CD4-positive, alpha-beta memory T cell (primary cell): ENCODE measurements around the gene SRSF1. TPM values are rescaled to one million over a fixed set of nuclear protein-coding genes. Genes with fewer than 3 reads are reported as not detected.

ENCODE experiments used
- CTCF ChIA-PET: fragments of 350-600 bp; sonication (Branson Sonifier 250); formaldehyde crosslinking; loops from one replicate; lab custom pipeline; 2021; ENCODE audit warnings: inconsistent platforms; ENCODE audit not compliant: partially characterized antibody; lab: Charles Lee
- POLR2A ChIA-PET: fragments of 350-600 bp; sonication (Branson Sonifier 250); formaldehyde crosslinking; loops from one replicate; lab custom pipeline; 2021; ENCODE audit not compliant: partially characterized antibody; lab: Charles Lee
- DNase-seq, 5 donors: peaks; one replicate each; pipeline versions ENCODE4 v3.0.0 to v3.0.0-alpha.2; 2020 to 2022; ENCODE audit warnings: mixed read lengths in 1 of 5
- H3K27ac ChIP-seq: one replicate; pipeline ENCODE4 v1.7.0; 2013; ENCODE audit warnings: low read depth, low read length
- H3K27me3 ChIP-seq: 2 replicates; pipeline ENCODE4 v1.7.0; 2013; ENCODE audit warnings: mild to moderate bottlenecking, low read length, moderate library complexity; ENCODE audit not compliant: insufficient read depth
- H3K36me3 ChIP-seq: 2 replicates; pipeline ENCODE4 v1.7.0; 2013; ENCODE audit warnings: mild to moderate bottlenecking, low read length, moderate library complexity; ENCODE audit not compliant: insufficient read depth
- H3K4me1 ChIP-seq: 2 replicates; pipeline ENCODE4 v1.7.0; 2013; ENCODE audit warnings: mild to moderate bottlenecking, low read length, moderate library complexity; ENCODE audit not compliant: insufficient read depth
- H3K4me3 ChIP-seq, 2 donors: one replicate each; pipeline ENCODE4 v1.7.0; 2013; ENCODE audit warnings: low read length in 2 of 2, mild to moderate bottlenecking in 1 of 2
- H3K9me3 ChIP-seq, 2 donors: one replicate each; pipeline ENCODE4 v1.7.0; 2013; ENCODE audit warnings: low read length in 2 of 2, control low read depth in 1 of 2; ENCODE audit not compliant: control insufficient read depth in 1 of 2
- H3K27ac Mint-ChIP-seq, 7 donors: one replicate each; pipeline ENCODE4 v1.8.0; 2020 to 2021; ENCODE audit warnings: mixed read lengths in 7 of 7, mild to moderate bottlenecking in 6 of 7, inconsistent platforms in 3 of 7, moderate library complexity in 3 of 7
- H3K27me3 Mint-ChIP-seq, 2 donors: one replicate each; pipeline ENCODE4 v1.8.0; 2020 to 2021; ENCODE audit warnings: mixed read lengths in 2 of 2
- H3K36me3 Mint-ChIP-seq, 2 donors: one replicate each; pipeline ENCODE4 v1.8.0; 2020 to 2021; ENCODE audit warnings: mixed read lengths in 2 of 2, inconsistent platforms in 1 of 2, mild to moderate bottlenecking in 1 of 2
- H3K4me1 Mint-ChIP-seq, 4 donors: one replicate each; pipeline ENCODE4 v1.8.0; 2020 to 2021; ENCODE audit warnings: mixed read lengths in 4 of 4, mild to moderate bottlenecking in 1 of 4
- H3K4me3 Mint-ChIP-seq, 8 donors: one replicate each; pipeline ENCODE4 v1.8.0; 2020 to 2021; ENCODE audit warnings: mixed read lengths in 8 of 8, mild to moderate bottlenecking in 7 of 8, moderate library complexity in 6 of 8, inconsistent platforms in 3 of 8
- H3K9me3 Mint-ChIP-seq, 8 donors: one replicate each; pipeline ENCODE4 v1.8.0; 2020 to 2021; ENCODE audit warnings: mixed read lengths in 8 of 8, mild to moderate bottlenecking in 5 of 8, inconsistent platforms in 3 of 8, moderate library complexity in 1 of 8
- intact Hi-C: fragments of 100-400 bp; cut with micrococcal nuclease; formaldehyde crosslinking; loops from one replicate; pipeline ENCODE4 v1.15.1; 2023
- polyA plus RNA-seq, 2 donors: library from polyadenylated mRNA; unstranded; fragments of 300-500 nt; fragmentation: Illumina TruSeq; gene quantifications; one replicate each; pipeline ENCODE4 v1.2.3, GENCODE V29; 2021
- total RNA-seq, 2 experiments: library from RNA; stranded (reverse); gene quantifications; one replicate each; pipeline ENCODE4 v1.2.3, GENCODE V29; 2021

The SRSF1 gene
- total and polyA plus RNA-seq, 4 experiments from 2014 or later, result 32.4 to 257 (median 151) TPM

- intact Hi-C loops, result no loop called here
- CTCF ChIA-PET, result interaction anchor here (0.7 kb wide), 1 partner anchor 347 kb away, joined by 3 read pairs; no protein-coding TSS in a partner anchor
Measured at GRCh38 chr17:58019039-58019438, 12.0 kb upstream of the SRSF1 start.

GRCh38 chr17:58010067-58010799 is 3.2 kb upstream of the SRSF1 start:
- CTCF ChIA-PET, result interaction anchor here (1.1 to 4.4 kb wide), 2 partner anchors 12 to 162 kb away, joined by 4 to 41 read pairs; no protein-coding TSS in a partner anchor
- DNase-seq, result no peak
- Mint-ChIP-seq H3K4me3 (no peak overlapping the region), H3K27me3 (peaks cover 0 to 2% of the 10 kb centered on the region in 2 donors), H3K9me3 (peaks cover 0 to 4% (median 0%) of the 10 kb centered on the region in 8 donors), H3K36me3 (peaks cover 18 to 27% of the 10 kb centered on the region in 2 donors), H3K27ac (peak overlapping the region in 1 of 7 donors; percentile 61), H3K4me1 (peaks cover 13 to 30% (median 20%) of the 10 kb centered on the region in 4 donors)
- POLR2A ChIA-PET, result interaction anchor here (1.0 to 1.4 kb wide), 2 partner anchors 72 to 160 kb away, joined by 3 read pairs; partner anchors contain the start of gene MRPS23
- H3K4me3 ChIP-seq, result no peak overlapping the region
- peaks cover 6% of the 10 kb centered on the region for H3K36me3 ChIP-seq
- no peaks in the 10 kb centered on the region for H3K27me3 ChIP-seq
- no peak overlapping the region for H3K27ac ChIP-seq
- no peaks in the 10 kb centered on the region for H3K9me3 ChIP-seq
- intact Hi-C loops, result no loop called here
- peaks cover 15% of the 10 kb centered on the region for H3K4me1 ChIP-seq

More at GRCh38 chr17:58019039-58019438, 12.0 kb upstream of the SRSF1 start:
- Mint-ChIP-seq H3K36me3 (no peaks in the 10 kb centered on the region), H3K27ac (no peak overlapping the region), H3K27me3 (peaks cover 14 to 16% of the 10 kb centered on the region in 2 donors), H3K4me1 (no peaks in the 10 kb centered on the region), H3K4me3 (no peak overlapping the region), H3K9me3 (no peaks in the 10 kb centered on the region)
- POLR2A ChIA-PET, result no interaction called here
- Histone ChIP-seq H3K4me1 (no peaks in the 10 kb centered on the region), H3K27me3 (no peaks in the 10 kb centered on the region), H3K27ac (no peak overlapping the region), H3K36me3 (no peaks in the 10 kb centered on the region), H3K4me3 (no peak overlapping the region), H3K9me3 (no peaks in the 10 kb centered on the region)
- DNase-seq, result no peak

GRCh38 chr17:58007781-58008706 is 998 bp upstream of the SRSF1 start:
- Histone ChIP-seq H3K9me3 (no peaks in the 10 kb centered on the region), H3K36me3 (peaks cover 28% of the 10 kb centered on the region), H3K27ac (peak overlapping the region; percentile 97), H3K27me3 (no peaks in the 10 kb centered on the region), H3K4me3 (peak overlapping the region; percentile 93 to 98), H3K4me1 (peaks cover 37% of the 10 kb centered on the region)
- Mint-ChIP-seq H3K36me3 (peaks cover 39 to 48% of the 10 kb centered on the region in 2 donors), H3K27me3 (no peaks in the 10 kb centered on the region), H3K9me3 (peaks cover 0 to 4% (median 0%) of the 10 kb centered on the region in 8 donors), H3K27ac (peak overlapping the region; percentile 98 to 100 (median 99)), H3K4me1 (peaks cover 27 to 52% (median 36%) of the 10 kb centered on the region in 4 donors), H3K4me3 (peak overlapping the region; percentile 96 to 100 (median 100))
- ChIA-PET POLR2A (interaction anchor here (0.6 to 2.9 kb wide), 25 partner anchors 12 to 1611 kb away, joined by 3 to 85 read pairs (median 5); partner anchors contain the start of genes AKAP1, C17orf67, CLTC and DGKE), CTCF (interaction anchor here (0.6 to 4.4 kb wide), 14 partner anchors 10 to 192 kb away, joined by 3 to 41 read pairs (median 4); partner anchors contain the start of genes MRPS23 and VEZF1)
- no peak for DNase-seq
- intact Hi-C loops, result loop anchor here (1.0 to 10.0 kb wide), 13 partner anchors 20 to 1176 kb away; partner anchors contain the start of genes AKAP1, C17orf67, DGKE and DYNLL2

- intact Hi-C loops, result loop anchor here (5.0 to 10.0 kb wide), 5 partner anchors 148 to 1174 kb away; partner anchors contain the start of genes AKAP1, C17orf67, DGKE and PRR11
Measured at GRCh38 chr17:58006560-58006923, 504 bp downstream of the SRSF1 start.

GRCh38 chr17:58005728-58006559 is 1.1 kb downstream of the SRSF1 start:
- intact Hi-C loops, result loop anchor here (5.0 to 10.0 kb wide), 5 partner anchors 149 to 1174 kb away; partner anchors contain the start of genes AKAP1, C17orf67, DGKE and PRR11
- Histone ChIP-seq H3K4me1 (peaks cover 58% of the 10 kb centered on the region), H3K27me3 (no peaks in the 10 kb centered on the region), H3K4me3 (peak overlapping the region; percentile 96 to 98), H3K27ac (peak overlapping the region; percentile 97), H3K9me3 (no peaks in the 10 kb centered on the region), H3K36me3 (peaks cover 39% of the 10 kb centered on the region)
- H3K4me3 Mint-ChIP-seq, result peak overlapping the region; percentile 96 to 100 (median 100)
- no peaks in the 10 kb centered on the region for H3K27me3 Mint-ChIP-seq
- H3K36me3 Mint-ChIP-seq, result peaks cover 47 to 66% of the 10 kb centered on the region in 2 donors
- peaks cover 34 to 63% (median 49%) of the 10 kb centered on the region in 4 donors for H3K4me1 Mint-ChIP-seq
- H3K9me3 Mint-ChIP-seq, result peaks cover 0 to 4% (median 0%) of the 10 kb centered on the region in 8 donors
- DNase-seq, result no peak
- ChIA-PET POLR2A (interaction anchor here (0.8 to 2.9 kb wide), 16 partner anchors 10 to 406 kb away, joined by 3 to 85 read pairs (median 6); partner anchors contain the start of genes DYNLL2, MRPS23 and VEZF1), CTCF (interaction anchor here (0.8 to 4.4 kb wide), 7 partner anchors 8 to 165 kb away, joined by 3 to 41 read pairs (median 4); partner anchors contain the start of gene VEZF1)
- H3K27ac Mint-ChIP-seq, result peak overlapping the region; percentile 98 to 100 (median 99)

More at GRCh38 chr17:58006560-58006923, 504 bp downstream of the SRSF1 start:
- Mint-ChIP-seq H3K4me1 (peaks cover 32 to 63% (median 46%) of the 10 kb centered on the region in 4 donors), H3K4me3 (peak overlapping the region; percentile 96 to 100 (median 100)), H3K36me3 (peaks cover 47 to 61% of the 10 kb centered on the region in 2 donors), H3K9me3 (peaks cover 0 to 4% (median 0%) of the 10 kb centered on the region in 8 donors), H3K27me3 (no peaks in the 10 kb centered on the region), H3K27ac (peak overlapping the region; percentile 98 to 100 (median 99))
- peaks cover 34% of the 10 kb centered on the region for H3K36me3 ChIP-seq
- DNase-seq, result peak in 4 of 5 donors; percentile 43 to 51 (median 48)
- H3K27ac ChIP-seq, result peak overlapping the region; percentile 97
- peak overlapping the region; percentile 96 to 98 for H3K4me3 ChIP-seq
- peaks cover 52% of the 10 kb centered on the region for H3K4me1 ChIP-seq
- no peaks in the 10 kb centered on the region for H3K9me3 ChIP-seq
- ChIA-PET POLR2A (interaction anchor here (0.8 to 2.9 kb wide), 25 partner anchors 10 to 1173 kb away, joined by 3 to 85 read pairs (median 4); partner anchors contain the start of genes AKAP1, C17orf67, DGKE and DYNLL2), CTCF (interaction anchor here (0.8 to 4.4 kb wide), 11 partner anchors 8 to 166 kb away, joined by 3 to 41 read pairs (median 4); partner anchors contain the start of genes MRPS23 and VEZF1)
- no peaks in the 10 kb centered on the region for H3K27me3 ChIP-seq
